Lung (tissue), 12 donors: Measurements from ENCODE around the gene WNT9B. TPM values are rescaled to one million over a fixed set of nuclear protein-coding genes. Genes with fewer than 3 reads are reported as not detected.

ENCODE experiments used
- ATAC-seq: fragments of 200-7000 bp; cut with Tn5 transposase; one replicate; pipeline ENCODE4 v1.9.1; 2020; ENCODE audit warnings: moderate number of reproducible peaks; ENCODE audit not compliant: insufficient read depth, low FRiP score
- DNase-seq, 3 donors: peaks; one replicate each; pipeline ENCODE4 v3.0.0-alpha.2; 2013 to 2017
- H3K27ac ChIP-seq, 2 donors: one replicate each; pipeline ENCODE4 v1.5.1; 2013; ENCODE audit warnings: mild to moderate bottlenecking in 2 of 2, moderate library complexity in 2 of 2, control low read depth in 1 of 2, inconsistent platforms in 1 of 2, low read depth in 1 of 2, low read length in 1 of 2
- H3K27me3 ChIP-seq, 3 donors: one replicate each; pipeline ENCODE4 v1.5.1; 2013; ENCODE audit warnings: low read length in 2 of 3; ENCODE audit not compliant: control insufficient read depth in 3 of 3, insufficient read depth in 3 of 3
- H3K36me3 ChIP-seq, 4 donors: one replicate each; pipeline ENCODE4 v1.5.1; 2013; ENCODE audit warnings: low read length in 4 of 4, mild to moderate bottlenecking in 1 of 4, moderate library complexity in 1 of 4; ENCODE audit not compliant: control insufficient read depth in 4 of 4, insufficient read depth in 4 of 4
- H3K4me1 ChIP-seq, 5 donors: one replicate each; pipeline ENCODE4 v1.5.1; 2013; ENCODE audit warnings: low read length in 5 of 5, mild to moderate bottlenecking in 2 of 5, moderate library complexity in 1 of 5; ENCODE audit not compliant: control insufficient read depth in 5 of 5, insufficient read depth in 5 of 5
- H3K4me3 ChIP-seq: one replicate; pipeline ENCODE4 v1.5.1; 2013; ENCODE audit warnings: mild to moderate bottlenecking, control low read depth, moderate library complexity
- H3K9ac ChIP-seq, 2 donors: one replicate each; pipeline ENCODE4 v1.5.1; 2013; ENCODE audit warnings: low read length in 2 of 2, control low read depth in 1 of 2; ENCODE audit not compliant: insufficient read depth in 1 of 2
- H3K9me3 ChIP-seq, 4 donors: one replicate each; pipeline ENCODE4 v1.5.1; 2013; ENCODE audit warnings: low read length in 3 of 4, mild to moderate bottlenecking in 1 of 4, moderate library complexity in 1 of 4; ENCODE audit not compliant: control insufficient read depth in 4 of 4, insufficient read depth in 3 of 4
- CTCF ChIP-seq: IDR thresholded peaks from 2 replicates; pipeline ENCODE4 v1.5.1; 2012; ENCODE audit warnings: mild to moderate bottlenecking; ENCODE audit errors: control extremely low read depth, extremely low read depth
- WGBS, 2 donors: extraction: QIAGEN DNeasy Blood & Tissue Kit; methylation state at CpG; one replicate each; pipeline ENCODE4 v1.1.7; 2013; 5-methylcytosine and 5-hydroxymethylcytosine counted together
- polyA plus RNA-seq, 2 donors: library from polyadenylated mRNA; stranded (reverse); fragments of 200-250 nt; gene quantifications; one replicate each; pipeline ENCODE4 v1.2.1, GENCODE V29; 2013
- total RNA-seq, 2 donors: library from RNA; depleted of rRNA in 1 of 2; stranded (reverse); fragments of >200 nt in 1 of 2; gene quantifications; one replicate each; pipeline ENCODE4 v1.2.1, GENCODE V29; 2014 to 2021
- donor health status: control.
- donor health status: control.
- donor health status: Bipolar disorder and iron deficiency.
- donor health status: healthy.
- donor health status: DM: yes; HTN: yes; CAD: no.

Gene WNT9B
- total and polyA plus RNA-seq, 4 donors, result 0.11 to 0.33 (median 0.17) TPM

- Histone ChIP-seq H3K36me3 (no peaks in the 10 kb centered on the region), H3K27ac (no peak overlapping the region), H3K4me1 (peaks cover 0 to 15% (median 0%) of the 10 kb centered on the region in 5 donors), H3K27me3 (peaks cover 8 to 74% (median 64%) of the 10 kb centered on the region in 3 donors), H3K4me3 (no peak overlapping the region), H3K9ac (no peak overlapping the region), H3K9me3 (peaks cover 0 to 5% (median 0%) of the 10 kb centered on the region in 4 donors)
- DNase-seq (no peak), ATAC-seq (no peak)
- WGBS, 2 donors, result 40 to 41% methylated on average over 13 of the region's 13 CpGs
- TF ChIP-seq CTCF, result no peak
These were observed 30.6 kb upstream of the WNT9B start for GRCh38 chr17:46820592-46821450.

DNA sequence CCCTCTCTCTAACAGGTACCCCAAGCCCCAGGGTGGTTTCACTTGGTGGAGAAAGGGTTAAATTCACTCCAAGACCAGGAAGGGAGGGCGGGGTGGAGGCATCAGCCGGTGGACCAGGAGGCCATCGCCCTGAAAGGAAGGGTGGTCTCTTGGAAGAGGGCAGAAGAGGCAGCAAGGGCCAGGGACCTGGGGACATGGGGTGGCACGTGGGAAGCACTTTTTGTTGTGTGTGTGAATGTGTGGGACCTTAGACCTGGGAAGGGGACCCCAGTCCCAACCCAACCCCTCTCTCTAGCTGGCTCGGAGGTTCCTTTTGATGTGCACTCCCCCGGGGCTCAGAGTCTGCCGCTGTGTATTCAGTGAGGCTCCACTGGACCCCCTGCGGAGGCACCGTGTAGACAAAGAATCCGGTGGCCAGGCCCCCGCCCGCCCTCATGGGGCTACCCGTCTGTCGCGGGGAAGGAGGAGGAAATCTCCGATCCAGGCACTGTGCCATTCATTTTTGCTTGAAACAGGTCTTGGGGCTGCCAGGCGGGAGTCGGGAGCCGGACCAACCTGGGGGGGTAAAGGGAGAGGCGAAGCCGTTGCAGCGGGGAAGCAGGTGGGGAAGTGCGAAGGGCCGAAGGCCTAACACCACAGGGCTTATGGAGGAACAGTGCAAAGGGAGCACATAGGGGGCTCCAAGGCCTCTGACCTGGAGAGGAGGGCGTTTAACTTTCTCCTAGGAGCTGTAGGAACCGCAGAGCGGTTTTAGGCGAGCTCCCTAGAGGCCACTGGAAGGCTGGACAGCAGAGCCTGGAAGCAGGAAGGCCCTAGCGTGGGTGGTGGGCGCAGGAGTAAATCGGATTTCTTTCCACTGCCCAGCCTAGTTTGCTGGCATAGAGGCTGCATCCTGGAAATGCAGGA is 29.6 kb upstream of the WNT9B start:
- Histone ChIP-seq H3K9ac (no peak overlapping the region), H3K36me3 (no peaks in the 10 kb centered on the region), H3K27ac (no peak overlapping the region), H3K27me3 (peaks cover 8 to 68% (median 55%) of the 10 kb centered on the region in 3 donors), H3K9me3 (peaks cover 0 to 5% (median 0%) of the 10 kb centered on the region in 4 donors), H3K4me1 (peaks cover 0 to 15% (median 0%) of the 10 kb centered on the region in 5 donors), H3K4me3 (no peak overlapping the region)
- DNase-seq (no peak), ATAC-seq (no peak)
- WGBS, 2 donors, result 21 to 22% methylated on average over 31 of the region's 31 CpGs
- no peak for TF ChIP-seq CTCF

- Histone ChIP-seq H3K9me3 (peaks cover 0 to 5% (median 0%) of the 10 kb centered on the region in 4 donors), H3K27ac (no peak overlapping the region), H3K27me3 (peaks cover 8 to 61% (median 48%) of the 10 kb centered on the region in 3 donors), H3K4me1 (peaks cover 0 to 15% (median 0%) of the 10 kb centered on the region in 5 donors), H3K36me3 (no peaks in the 10 kb centered on the region), H3K9ac (no peak overlapping the region), H3K4me3 (no peak overlapping the region)
- no peak for ATAC-seq
- no peak for TF ChIP-seq CTCF
- no peak for DNase-seq
- WGBS, 2 donors, result 21 to 22% methylated on average over 35 of the region's 35 CpGs
These were observed 28.9 kb upstream of the WNT9B start for GRCh38 chr17:46822388-46822921.
